ENCODE measurements around the gene BIRC7.

Gene BIRC7

GRCh38 chr20:63224412-63225081 is 11.2 kb upstream of the BIRC7 start:
- DNase-seq (ENCODE audit: low spot score), result no peak

GRCh38 chr20:63225082-63225454 is 10.6 kb upstream of the BIRC7 start:
- DNase-seq (ENCODE audit: low spot score), result no peak

GRCh38 chr20:63226042-63226943 is 9.4 kb upstream of the BIRC7 start:
- no peak for DNase-seq (ENCODE audit: low spot score)

- DNase-seq (ENCODE audit: low spot score), result no peak
Observed at GRCh38 chr20:63227260-63227659, 8.4 kb upstream of the BIRC7 start.

GRCh38 chr20:63228806-63229205 is 6.9 kb upstream of the BIRC7 start:
- no peak for DNase-seq (ENCODE audit: low spot score)

GRCh38 chr20:63230800-63231268 is 4.9 kb upstream of the BIRC7 start:
- DNase-seq (ENCODE audit: low spot score), result no peak

GRCh38 chr20:63232235-63233060 is 3.3 kb upstream of the BIRC7 start:
- DNase-seq (ENCODE audit: low spot score), result no peak

- DNase-seq (ENCODE audit: low spot score), result no peak
Observed at GRCh38 chr20:63233061-63233344, 2.7 kb upstream of the BIRC7 start.

GRCh38 chr20:63233924-63234323 is 1.8 kb upstream of the BIRC7 start:
- no peak for DNase-seq (ENCODE audit: low spot score)

- peak; percentile 26 for DNase-seq (ENCODE audit: low spot score)
Observed at GRCh38 chr20:63234693-63235398, 859 bp upstream of the BIRC7 start.

- DNase-seq (ENCODE audit: low spot score), result no peak
Observed at GRCh38 chr20:63236116-63236837, 572 bp downstream of the BIRC7 start.

GRCh38 chr20:63238031-63238430 is 2.3 kb downstream of the BIRC7 start:
- DNase-seq (ENCODE audit: low spot score), result no peak

- DNase-seq (ENCODE audit: low spot score), result peak; percentile 55
Observed at GRCh38 chr20:63238514-63239125, 2.9 kb downstream of the BIRC7 start.

- DNase-seq (ENCODE audit: low spot score), result no peak
Observed at GRCh38 chr20:63239431-63239830, 3.7 kb downstream of the BIRC7 start.

GRCh38 chr20:63240004-63240403 is 4.3 kb downstream of the BIRC7 start:
- DNase-seq (ENCODE audit: low spot score), result no peak

GRCh38 chr20:63241272-63241671 is 5.6 kb downstream of the BIRC7 start:
- DNase-seq (ENCODE audit: low spot score), result no peak

- no peak for DNase-seq (ENCODE audit: low spot score)
Observed at GRCh38 chr20:63242736-63243135, 7.0 kb downstream of the BIRC7 start.

- no peak for DNase-seq (ENCODE audit: low spot score)
Observed at GRCh38 chr20:63243604-63244247, 8.0 kb downstream of the BIRC7 start.

- DNase-seq (ENCODE audit: low spot score), result no peak
Observed at GRCh38 chr20:63244468-63244867, 8.8 kb downstream of the BIRC7 start.
